RWPE2 (cell line): Measurements from ENCODE around the gene BRF1.

Experiments used
- ATAC-seq: fragments of 200-7000 bp; cut with Tn5 transposase; 3 replicates; pipeline ENCODE4 v1.9.1; 2021; ENCODE audit warnings: low read depth
- DNase-seq: peaks from one replicate; pipeline ENCODE4 v3.0.0-alpha.2; 2020; ENCODE audit warnings: low spot score
- H3K27ac ChIP-seq: fragments of 450-650 bp; 2 replicates; pipeline ENCODE4 v1.5.1; 2017; ENCODE audit warnings: mild to moderate bottlenecking; ENCODE audit not compliant: poor library complexity, severe bottlenecking
- H3K27me3 ChIP-seq: fragments of 250-450 bp; sonication (Bioruptor Pico); 2 replicates; pipeline ENCODE4 v1.5.1; 2021; ENCODE audit warnings: mild to moderate bottlenecking, moderate library complexity; ENCODE audit not compliant: insufficient read depth, poor library complexity, severe bottlenecking
- H3K36me3 ChIP-seq: fragments of 250-450 bp; sonication (Bioruptor Pico); 2 replicates; pipeline ENCODE4 v1.5.1; 2020; ENCODE audit warnings: low read depth, mild to moderate bottlenecking, moderate library complexity
- H3K4me1 ChIP-seq: fragments of 250-450 bp; sonication (Bioruptor Pico); 2 replicates; pipeline ENCODE4 v1.5.1; 2021; ENCODE audit warnings: mild to moderate bottlenecking, moderate library complexity; ENCODE audit not compliant: insufficient read depth, poor library complexity, severe bottlenecking
- H3K4me3 ChIP-seq: fragments of 250-450 bp; sonication (Bioruptor Pico); 2 replicates; pipeline ENCODE4 v1.5.1; 2021; ENCODE audit warnings: mild to moderate bottlenecking, moderate library complexity; ENCODE audit not compliant: severe bottlenecking
- H3K9me3 ChIP-seq: fragments of 250-450 bp; sonication (Bioruptor Pico); 2 replicates; pipeline ENCODE4 v1.5.1; 2021; ENCODE audit warnings: mild to moderate bottlenecking, moderate library complexity; ENCODE audit not compliant: severe bottlenecking
- TF ChIP-seq, protein P1 (sequence below): fragments of 450-650 bp; IDR thresholded peaks from one replicate; pipeline ENCODE4 v1.5.1; 2017; ENCODE audit warnings: mild to moderate bottlenecking, moderate library complexity; ENCODE audit not compliant: poor library complexity, severe bottlenecking

BRF1 gene

DNA sequence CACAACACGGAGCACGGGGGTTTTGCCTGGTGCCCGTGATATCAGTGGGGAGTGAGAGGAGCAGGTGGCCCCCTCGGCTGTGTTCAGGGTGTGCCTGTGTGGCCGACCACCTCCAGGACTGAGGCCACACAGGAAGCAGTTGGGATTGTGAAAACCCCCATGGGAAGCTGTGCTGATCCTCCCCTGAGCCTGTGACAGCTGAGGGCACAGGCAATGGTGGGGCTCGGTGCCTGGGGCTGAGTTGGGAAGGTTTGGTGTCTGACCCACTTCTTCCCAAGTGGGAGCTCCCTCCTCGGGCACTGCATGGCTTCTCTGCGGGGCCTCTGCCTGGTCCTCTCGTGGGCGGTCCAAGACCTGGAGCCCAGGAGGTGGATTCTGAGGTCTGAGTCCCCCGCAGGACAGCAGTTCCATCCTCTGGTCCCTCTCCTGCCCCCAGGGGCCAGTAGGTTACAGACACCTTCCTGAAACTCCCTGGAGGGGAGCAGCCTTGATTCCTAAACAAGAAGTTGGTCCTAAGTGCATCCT lies 31.6 kb upstream of the BRF1 start:
- no peak overlapping the region for H3K27ac ChIP-seq
- peak; percentile 67 for DNase-seq
- peaks cover 6% of the 10 kb centered on the region for H3K4me1 ChIP-seq
- ATAC-seq = no peak
- TF ChIP-seq, protein P1, sequence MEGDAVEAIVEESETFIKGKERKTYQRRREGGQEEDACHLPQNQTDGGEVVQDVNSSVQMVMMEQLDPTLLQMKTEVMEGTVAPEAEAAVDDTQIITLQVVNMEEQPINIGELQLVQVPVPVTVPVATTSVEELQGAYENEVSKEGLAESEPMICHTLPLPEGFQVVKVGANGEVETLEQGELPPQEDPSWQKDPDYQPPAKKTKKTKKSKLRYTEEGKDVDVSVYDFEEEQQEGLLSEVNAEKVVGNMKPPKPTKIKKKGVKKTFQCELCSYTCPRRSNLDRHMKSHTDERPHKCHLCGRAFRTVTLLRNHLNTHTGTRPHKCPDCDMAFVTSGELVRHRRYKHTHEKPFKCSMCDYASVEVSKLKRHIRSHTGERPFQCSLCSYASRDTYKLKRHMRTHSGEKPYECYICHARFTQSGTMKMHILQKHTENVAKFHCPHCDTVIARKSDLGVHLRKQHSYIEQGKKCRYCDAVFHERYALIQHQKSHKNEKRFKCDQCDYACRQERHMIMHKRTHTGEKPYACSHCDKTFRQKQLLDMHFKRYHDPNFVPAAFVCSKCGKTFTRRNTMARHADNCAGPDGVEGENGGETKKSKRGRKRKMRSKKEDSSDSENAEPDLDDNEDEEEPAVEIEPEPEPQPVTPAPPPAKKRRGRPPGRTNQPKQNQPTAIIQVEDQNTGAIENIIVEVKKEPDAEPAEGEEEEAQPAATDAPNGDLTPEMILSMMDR = no peak
- no peaks in the 10 kb centered on the region for H3K27me3 ChIP-seq
- no peaks in the 10 kb centered on the region for H3K36me3 ChIP-seq
- H3K9me3 ChIP-seq = no peaks in the 10 kb centered on the region
- no peak overlapping the region for H3K4me3 ChIP-seq

DNA sequence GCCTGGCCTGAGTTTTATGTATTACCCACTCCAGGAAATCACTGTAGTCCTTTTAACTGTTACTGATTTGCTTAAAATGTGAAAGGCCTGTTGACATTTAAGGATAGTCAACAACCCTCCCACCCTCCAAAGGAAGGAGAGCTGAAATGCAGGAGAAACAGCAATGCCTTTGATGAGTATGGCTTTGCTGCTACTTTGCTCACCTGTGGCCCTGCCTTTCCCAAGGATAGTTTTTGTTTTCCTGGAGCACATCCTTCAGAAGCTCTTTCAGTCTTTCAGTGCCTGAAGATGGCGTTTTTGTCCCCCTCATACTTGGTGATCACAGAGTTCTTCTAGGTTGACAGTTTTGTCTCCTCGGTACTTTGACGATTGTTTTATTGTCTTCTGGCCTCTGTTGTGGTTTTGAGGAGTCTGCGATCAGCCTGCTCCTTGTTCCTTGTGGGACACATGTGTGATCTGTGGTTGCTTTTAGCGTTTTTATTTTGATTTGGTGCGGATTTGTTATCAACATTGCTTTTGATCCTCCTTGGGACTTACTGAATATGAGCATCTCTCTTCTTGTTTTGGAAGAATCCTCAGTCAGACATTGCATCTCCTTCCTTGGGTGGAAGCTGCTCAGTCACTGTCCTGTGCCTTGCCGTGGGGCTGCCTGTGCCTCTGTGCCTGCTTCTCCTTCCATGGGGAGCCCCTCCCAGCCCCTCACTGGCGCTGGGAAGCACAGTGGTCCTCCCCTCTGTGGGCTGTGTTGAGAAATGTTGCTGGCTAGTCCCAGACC lies 31.0 kb upstream of the BRF1 start:
- ATAC-seq (no peak), DNase-seq (peak; percentile 61)
- H3K4me1 ChIP-seq = peaks cover 6% of the 10 kb centered on the region
- no peaks in the 10 kb centered on the region for H3K9me3 ChIP-seq
- TF ChIP-seq, protein P1 = no peak
- H3K4me3 ChIP-seq = no peak overlapping the region
- H3K36me3 ChIP-seq = no peaks in the 10 kb centered on the region
- no peak overlapping the region for H3K27ac ChIP-seq
- H3K27me3 ChIP-seq = no peaks in the 10 kb centered on the region

DNA sequence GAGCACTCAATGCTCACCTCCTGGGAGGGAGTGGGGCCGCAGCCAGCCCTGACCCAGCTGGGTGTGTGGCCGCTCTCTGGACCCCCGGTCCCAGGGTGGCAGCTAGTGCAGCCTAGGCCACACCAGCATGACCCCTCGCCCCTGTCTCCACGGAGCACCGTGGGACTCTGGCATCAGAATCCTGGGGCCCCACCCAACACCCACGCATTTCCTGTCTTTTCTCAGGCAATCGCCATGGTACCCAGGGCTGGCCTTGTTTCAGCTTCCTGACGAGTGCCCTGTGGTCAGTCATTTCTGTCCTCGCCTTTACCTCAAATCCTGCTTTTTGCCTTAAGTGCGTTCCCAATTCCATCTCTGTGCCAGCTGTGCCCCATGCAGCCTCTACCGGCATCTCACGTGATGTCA lies 29.7 kb upstream of the BRF1 start:
- Histone ChIP-seq H3K4me1 (peaks cover 6% of the 10 kb centered on the region), H3K27me3 (no peaks in the 10 kb centered on the region), H3K9me3 (no peaks in the 10 kb centered on the region), H3K36me3 (no peaks in the 10 kb centered on the region), H3K4me3 (no peak overlapping the region), H3K27ac (peak overlapping the region; percentile 5)
- DNase-seq (peak; percentile 77), ATAC-seq (peak; percentile 41)
- TF ChIP-seq, protein P1 = no peak

DNA sequence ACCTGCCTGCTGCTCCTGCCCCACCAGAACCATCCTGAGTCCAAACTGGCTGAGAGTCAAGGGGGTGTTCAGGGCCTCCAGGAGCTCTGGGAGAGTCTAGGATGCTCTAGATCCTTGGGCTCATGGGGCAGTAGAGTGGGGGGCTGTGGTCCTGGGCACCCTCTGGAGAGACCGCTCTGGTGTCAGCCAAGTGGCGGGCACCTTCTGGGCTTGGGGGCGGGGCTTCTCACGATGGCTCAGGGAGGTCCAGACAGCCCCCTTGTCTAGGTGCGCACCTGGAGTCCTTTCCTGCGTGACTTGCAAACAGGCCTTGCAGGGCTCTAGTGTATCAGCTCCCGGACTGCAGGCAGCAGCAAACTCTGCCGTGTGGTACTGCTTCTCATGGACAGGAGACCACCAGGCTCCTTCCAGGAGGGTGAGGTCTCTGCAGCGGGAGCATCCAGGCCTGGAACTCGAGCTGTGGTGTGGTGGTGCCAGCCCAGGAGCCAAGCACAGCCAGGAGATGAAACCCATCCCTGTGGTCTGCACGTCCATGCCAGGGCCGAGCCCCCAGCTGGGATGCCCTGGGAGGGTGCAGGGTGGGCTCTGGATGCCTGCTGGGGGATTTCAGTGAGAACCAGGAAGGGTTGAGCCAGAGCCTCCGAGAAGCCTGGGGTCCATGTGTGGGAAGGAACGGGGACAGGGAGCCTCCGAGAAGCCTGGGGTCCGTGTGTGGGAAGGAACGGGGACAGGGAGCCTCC lies 28.8 kb upstream of the BRF1 start:
- H3K4me3 ChIP-seq = no peak overlapping the region

More for the DNA sequence above, 28.8 kb upstream of the BRF1 start:
- Histone ChIP-seq H3K27me3 (no peaks in the 10 kb centered on the region), H3K9me3 (no peaks in the 10 kb centered on the region), H3K4me1 (peaks cover 6% of the 10 kb centered on the region), H3K36me3 (no peaks in the 10 kb centered on the region), H3K27ac (no peak overlapping the region)
- DNase-seq = peak; percentile 71
- TF ChIP-seq, protein P1 = no peak
- no peak for ATAC-seq
